NCI-H2107 treated with DMSO at 0.1 percent for 48 hours (cell line): ENCODE results near the gene NPM3.
A peak's percentile ranks its signal among the peaks of the same experiment; 100 is the strongest.
"Not testable (repeated sequence)": the region's sequence is repeated elsewhere in the genome, so short reads cannot be mapped to it uniquely, and the experiment has no call there.

ENCODE experiments used
- DNase-seq: peaks from one replicate; lab custom pipeline; 2025; ENCODE audit not compliant: unreplicated experiment; lab: John Stamatoyannopoulos, UW

NPM3 gene

DNA sequence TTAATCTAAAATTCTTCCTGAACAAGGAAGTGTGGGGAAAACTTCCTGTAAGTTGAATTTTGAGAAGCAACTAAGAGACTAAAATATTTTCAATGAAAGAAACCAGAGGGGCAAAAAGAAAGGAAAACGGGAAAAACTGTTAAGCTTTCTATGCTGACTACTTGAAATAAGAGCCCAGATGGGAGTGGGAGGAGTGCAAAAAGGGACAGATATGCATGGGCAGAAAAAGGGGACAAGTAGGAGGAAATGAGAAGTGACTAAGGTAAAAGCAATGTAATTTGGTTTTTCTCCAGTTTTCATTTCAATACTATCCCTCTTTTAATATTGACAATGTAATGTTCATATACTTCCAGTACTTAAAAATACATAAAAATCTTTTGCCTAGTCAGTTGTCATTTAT lies 23.9 kb upstream of the NPM3 start:
- DNase-seq, result no peak

DNA sequence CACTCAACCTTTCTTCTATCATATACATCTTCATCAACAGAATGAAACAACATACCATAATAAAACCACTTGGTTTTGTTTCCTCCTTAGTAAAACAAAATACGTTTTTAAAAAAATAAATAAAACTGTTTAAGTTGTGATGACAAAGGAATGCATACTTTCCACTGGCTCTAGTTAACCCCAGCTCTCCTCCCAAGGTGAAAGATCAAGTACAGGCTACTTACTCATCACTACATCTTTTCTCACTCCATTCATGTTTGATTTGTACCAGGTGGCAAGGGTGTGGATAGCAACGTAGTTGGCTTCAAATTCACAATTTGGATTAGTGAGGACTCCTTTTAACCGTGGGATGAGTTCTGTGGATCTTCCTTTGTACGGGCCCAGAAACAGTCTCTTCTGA lies 20.3 kb upstream of the NPM3 start:
- DNase-seq, result no peak

DNA sequence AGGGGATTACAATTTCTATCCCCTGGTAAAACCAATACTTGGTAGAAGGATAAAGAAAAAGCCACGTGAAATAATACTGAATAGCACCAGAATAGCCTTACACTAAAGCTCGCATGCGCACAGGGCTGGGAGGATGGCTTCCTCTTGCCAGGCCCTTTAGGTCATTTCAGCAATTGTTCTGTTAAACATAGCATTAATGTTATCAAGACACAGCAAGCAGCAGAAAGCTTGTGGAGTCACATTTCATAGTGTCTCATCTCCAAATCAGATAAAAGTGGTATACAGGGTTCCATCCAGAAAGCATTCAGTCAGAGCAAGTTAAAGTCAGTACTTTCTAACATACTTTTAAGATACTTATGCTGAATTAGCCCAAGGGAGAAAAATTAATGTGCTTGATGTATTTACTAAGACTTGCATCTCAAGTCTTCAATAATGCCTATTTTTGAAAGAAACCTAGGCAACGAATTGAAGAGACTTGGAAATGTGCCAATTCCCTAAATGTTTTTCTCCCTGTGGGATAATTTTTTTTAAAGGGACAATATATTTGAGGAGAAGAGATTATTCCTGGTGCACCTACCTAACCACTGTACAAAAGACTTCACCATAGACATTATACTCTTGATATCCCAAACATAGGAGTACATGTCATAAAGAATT lies 14.3 kb upstream of the NPM3 start:
- no peak for DNase-seq

DNA sequence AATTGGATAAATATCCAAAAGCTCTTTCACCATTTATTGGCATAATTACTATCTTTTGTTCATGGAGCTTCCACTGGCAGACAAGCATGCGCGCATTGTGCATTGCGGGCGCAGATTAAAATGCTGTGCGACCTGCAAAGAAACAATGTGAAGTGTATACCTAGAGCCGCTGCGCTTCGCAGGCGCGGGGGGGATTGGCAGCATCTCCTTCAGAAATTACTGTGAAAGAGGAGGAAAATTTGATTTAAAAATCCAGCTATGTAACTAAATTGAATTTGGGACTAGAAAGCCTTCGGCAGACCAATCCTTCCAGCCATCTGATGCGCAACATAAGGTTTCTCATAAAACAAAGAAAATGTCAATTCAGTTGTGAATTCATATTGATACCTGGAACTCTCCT lies 10.3 kb upstream of the NPM3 start:
- no peak for DNase-seq

DNA sequence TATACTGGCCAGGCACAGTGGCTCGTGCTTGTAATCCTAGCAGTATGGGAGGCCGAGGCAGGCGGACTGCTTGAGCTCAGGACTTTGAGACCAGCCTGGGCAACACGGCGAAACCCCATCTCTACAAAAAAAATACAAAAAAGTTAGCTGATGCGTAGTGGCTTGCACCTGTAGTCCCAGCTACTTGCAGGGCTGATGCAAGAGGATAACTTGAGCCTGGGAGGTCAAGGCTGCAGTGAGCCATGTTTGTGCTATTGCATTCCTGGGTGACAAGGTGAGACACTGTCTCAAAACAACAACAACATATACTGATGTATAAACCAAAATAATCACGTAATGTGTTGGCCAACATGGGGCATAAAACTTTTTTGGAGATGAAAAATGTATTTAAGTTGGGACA lies 6.4 kb upstream of the NPM3 start:
- DNase-seq, result no peak

DNA sequence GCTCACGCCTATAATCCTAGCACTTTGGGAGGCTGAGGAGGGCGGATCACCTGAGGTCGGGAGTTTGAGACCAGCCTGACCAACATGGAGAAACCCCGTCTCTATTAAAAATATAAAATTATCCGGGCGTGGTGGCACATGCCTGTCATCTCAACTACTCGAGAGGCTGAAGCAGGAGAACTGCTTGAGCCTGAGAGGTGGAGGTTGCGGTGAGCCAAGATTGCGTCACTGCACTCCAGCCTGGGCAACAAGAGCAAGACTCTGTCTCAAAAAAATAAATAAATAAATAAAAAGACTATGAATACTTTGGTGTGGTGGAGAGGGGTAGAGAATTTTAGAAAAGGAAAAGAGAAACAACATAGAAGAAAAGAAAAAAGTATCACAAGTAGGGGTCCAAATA lies 6.0 kb upstream of the NPM3 start:
- not testable (repeated sequence) for DNase-seq

DNA sequence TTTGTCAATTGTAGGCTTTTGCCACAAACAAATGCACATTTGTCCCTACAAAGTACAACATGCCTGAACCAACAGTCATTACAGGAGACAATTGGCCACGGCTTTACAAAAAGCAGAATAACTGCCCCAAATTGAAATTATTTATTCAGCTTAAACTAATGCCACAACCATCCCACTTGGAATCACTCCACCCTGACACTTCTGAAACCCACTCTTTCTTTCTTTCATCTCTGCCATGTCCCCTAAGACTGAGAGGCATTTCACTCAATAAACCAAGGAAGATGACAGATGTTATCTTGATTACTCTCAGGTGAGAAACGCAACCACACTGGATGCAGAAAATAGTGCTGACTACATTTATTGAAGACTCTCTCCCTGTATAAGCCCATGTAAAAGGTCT lies 2.6 kb upstream of the NPM3 start:
- DNase-seq, result no peak

DNA sequence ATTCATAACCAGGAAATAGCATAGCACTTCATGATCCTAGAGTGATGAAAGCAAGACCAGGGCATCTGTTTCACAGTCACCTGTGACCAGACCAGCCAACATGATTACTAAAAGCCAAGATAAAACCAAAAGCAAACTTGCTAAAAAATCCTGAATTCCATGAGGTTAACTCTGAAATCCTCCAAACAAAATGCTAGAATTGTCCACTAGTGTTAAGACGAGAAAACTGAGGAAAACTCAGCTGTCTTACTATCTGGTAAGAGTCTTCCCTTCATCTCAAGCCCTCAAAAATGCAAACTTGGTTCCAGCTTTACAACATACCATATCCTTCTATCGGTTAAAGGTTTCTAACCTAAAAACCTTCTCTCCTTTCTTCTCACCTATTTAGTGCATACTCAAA lies 1.3 kb upstream of the NPM3 start:
- no peak for DNase-seq

DNA sequence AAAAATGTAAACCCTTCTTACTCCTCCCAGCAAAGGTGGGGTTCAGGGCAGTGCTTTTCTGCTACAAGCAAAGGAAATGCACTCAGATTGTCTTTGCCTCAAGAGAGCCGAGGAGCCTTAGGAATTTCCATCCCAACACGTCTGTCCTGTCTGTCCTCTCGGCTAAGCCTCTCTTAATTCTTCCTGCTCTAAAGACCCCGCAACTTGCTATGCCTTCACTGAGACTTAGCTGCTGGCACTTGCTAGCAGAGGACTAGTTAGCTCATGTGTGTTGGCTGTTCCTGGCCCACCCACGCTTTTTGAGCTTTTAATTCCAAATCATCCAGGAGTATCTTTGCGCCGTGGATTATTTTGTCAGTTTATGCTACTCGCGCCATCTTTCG lies 481 bp upstream of the NPM3 start:
- no peak for DNase-seq

DNA sequence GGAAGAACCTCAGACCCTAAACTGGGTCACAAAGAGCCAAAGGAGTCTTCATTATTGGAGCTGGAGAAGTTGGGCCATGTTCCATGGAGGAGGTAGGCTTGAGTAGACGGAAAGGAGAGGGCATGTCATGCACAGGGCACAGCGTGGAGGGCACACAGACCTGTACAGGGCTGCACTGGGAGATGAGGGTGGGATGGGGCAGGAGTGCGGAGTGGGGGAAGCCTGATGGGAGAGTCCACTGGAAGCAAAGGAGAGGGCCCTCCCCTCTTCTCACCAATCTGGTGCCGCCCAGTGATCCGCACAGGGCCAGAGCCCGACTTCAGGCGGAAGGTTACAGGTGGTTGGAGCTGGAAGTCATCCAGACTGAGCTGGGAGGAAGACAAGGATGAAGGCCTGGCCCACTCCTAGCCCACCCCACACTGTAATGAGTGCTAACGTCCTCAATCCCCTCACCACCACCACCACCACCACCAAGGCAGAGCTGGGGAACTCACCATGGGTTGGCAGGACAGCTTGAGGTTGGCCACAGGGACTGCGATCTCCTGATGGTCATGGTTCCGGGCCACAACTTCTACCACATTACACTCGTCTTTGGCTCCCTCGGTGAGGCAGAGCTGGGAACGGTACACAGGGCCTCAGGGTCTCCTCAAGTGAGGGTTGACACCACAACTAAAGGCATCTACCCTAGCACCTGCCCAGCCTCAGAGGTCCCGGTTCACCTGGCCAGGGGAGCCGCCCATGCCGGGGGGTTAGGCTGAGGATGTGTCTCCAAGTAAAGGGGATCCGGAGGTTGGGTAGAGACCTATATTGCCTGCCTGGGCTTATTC lies 1.0 kb downstream of the NPM3 start:
- DNase-seq, result no peak

DNA sequence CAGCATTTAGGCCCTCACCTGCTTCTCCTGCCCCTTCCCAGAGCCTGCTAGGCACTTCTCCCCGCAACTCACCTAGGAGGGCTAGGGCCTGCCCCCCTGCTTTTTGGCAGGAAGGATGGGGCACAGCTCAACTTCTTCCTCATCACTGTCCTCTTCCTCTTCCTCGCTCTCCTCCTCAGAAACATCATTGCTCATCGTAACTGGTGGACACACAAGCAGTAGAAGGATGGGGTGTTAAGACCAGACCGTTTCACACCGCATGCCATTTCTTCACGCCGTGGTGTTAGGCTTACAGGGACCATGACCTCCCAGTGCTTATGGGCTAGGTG lies 1.6 kb downstream of the NPM3 start:
- DNase-seq, result no peak

DNA sequence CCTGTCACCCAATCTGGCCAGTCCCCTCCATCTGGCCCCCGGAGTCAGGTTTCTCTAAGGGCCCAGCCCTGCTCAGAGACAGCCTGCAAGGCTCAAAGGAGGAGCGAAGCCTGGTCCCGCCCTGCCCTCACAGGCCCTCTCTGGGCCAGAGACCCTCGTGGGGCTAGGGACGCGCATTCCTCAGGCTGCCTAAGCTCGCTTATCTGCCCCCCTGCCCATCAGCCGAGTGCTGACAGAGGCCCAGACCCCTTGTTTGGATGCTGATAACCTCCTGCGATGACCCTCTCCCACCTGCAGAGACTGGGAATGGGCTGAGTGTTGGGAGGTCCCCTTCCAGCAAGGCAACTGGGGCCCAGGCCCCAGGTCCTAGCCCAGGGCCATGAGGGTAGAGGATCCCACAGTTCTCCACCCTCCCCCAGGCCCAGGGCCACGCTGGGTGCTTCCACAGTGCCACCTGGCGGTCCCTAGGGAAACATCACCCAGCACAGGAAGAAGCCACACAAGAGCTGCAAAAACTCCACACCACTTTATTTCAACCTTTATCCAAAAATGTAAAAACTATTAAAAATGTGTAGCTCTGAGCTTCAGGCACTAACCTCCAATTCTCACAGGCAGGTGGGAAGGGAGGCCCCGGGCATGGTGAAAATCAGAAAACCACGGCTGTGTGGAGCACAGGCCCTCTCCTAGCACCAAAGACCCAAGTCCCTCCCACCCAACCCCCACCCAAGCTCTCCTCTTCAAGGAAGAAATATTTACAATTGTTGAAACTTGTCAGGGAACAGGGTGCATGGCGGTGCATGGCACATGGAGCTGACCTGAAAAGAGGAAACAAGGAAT lies 2.2 kb downstream of the NPM3 start:
- peak; percentile 15 for DNase-seq

DNA sequence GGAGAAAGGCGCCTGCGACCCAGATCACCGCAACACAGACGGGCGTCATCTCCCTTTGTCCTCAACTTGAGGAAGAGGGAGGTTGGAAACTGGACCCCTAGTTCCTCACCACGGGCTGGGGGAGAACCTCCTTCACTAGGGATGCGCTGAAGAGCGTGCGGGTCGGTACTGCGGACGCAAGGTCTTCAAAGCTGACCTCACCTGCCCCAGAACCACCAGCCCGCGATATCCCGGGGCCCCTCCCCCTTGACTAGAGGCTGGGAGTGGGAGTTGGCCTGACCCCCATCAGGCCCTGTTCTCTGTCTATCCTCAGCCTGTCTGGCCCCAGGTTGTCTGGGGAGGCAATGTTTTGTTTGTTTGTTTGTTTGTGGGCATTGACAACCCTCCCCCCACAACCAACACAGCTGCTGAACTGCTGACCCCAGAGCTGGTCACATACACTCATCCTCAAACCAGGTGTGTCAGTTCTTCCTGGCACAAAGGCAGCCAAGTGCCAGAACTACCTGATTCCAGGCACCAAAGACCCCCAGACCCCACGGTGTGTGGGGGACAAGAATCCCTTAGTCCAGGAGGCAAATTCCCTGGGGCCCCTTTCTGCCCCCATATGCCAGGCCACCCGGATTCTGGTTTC lies 2.9 kb downstream of the NPM3 start:
- DNase-seq, result no peak

DNA sequence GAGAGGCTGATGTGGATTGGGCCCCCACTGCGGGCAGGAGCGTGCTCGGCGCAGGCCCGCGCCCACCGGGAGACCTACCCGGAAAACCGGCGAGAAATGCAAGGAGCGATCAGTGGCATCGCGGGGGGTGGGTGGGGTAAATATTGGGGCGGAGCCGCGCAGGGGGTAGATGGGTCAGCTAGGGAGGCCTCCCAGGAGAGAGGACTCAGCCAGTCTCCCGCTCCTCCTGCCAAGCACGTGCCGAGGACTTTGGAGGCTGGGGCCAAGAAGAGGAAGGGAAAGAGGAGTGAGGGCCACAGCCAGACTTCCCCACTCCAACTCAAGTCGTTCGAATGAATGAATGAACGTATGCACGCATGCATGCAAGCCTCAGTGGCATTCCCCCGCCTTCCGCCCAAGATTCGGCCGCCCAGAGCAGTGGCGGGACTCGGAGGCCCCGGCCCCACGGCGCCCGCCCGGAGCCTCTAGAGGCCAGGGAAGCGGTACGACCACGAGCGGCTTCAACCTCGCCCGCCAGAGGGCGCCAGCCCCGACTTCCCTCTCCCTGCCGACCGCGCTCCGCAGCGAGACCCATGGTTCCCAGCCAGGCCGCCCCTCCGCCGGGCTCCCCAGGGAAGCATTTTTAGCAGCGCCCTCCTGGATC lies 3.6 kb downstream of the NPM3 start:
- DNase-seq, result peak; percentile 9

DNA sequence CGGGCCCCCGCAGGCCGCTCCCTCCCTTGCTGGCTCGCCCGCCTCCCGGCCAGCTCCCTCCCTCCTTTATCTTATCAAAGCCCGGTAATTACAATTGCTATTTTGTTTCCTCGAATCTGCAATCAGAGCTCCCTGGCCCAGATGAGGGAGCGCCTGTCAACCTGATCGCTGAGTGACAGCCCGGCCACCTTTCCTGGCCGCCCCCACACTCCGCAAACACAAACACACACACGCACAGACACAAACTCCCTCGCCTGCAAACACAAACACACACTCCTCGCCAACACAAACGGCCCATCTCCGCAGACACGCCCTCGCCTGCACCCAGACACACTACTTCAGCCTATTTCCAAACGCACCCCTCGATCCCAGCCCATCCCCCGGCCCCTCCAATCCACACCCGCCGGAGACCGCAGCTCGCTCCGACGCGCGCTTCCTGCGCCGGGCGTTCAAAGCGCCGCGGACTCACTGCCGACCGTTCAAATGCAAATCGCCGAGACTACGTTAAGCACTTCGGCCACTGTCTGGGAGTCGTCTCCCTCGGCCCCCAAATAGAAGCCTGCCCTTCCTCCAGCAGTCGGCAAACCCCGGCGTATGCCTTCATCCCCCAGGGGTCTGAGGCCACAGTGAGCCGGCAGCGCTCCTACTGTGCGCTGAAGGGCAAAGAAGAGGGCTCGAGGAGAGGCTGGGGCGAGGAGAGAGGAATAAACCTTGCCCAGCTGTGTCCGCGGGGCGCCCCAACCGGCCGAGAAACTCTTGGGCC lies 4.3 kb downstream of the NPM3 start:
- DNase-seq, result no peak

DNA sequence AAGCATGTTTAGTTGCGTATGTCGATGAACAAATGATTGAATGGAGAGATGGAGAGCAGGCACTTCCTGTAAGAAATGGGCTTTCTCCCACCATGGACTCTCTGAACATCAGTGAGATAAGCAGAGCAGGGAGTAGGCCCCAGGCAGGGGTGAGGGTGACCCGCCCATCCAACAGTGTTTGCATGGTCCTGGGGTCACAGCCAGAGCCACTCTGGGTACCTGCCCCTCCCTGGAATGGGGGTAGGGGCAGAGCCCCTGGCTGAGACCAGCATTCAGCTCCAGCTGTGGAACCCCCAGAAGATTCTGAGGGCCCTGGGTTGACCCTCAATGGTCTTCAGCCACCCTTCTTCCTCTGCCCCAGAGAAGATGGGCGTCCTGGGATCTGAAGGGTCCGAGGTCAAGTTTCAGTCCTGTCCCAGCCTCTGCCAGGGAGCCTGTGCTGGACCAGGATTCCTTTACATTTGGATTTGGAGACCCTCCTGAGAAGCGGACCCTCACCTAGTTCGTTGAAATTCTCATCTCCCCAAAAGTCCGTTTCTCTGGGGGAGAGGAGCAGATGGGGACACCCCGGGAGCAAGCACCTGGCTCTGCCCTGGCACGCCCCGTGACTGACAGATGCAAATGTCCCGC lies 5.0 kb downstream of the NPM3 start:
- DNase-seq, result no peak

DNA sequence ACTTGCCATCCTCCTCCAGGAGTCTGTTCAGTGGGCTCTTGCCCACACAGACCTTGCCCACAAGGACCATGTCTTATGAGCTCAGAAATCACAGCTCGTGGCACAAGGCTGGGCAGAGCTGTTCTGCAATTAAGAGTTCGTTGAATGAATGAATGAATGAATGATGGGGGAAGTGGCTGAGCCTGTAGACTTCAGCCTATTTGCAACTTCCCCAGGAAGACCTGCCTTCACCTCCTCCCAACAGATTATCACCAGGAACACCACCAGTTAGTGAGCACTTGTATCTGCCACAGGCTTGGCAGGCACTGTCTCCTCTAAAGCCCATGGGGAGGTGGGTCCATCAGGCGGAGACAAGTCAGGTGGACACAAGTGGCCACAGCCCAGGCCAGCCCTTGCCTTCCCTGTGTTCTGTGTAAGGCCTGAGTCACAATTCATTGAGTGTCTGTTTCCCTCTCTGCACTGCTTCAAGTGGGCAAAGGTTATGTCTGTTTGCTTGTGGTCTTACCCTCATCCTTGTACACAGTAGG lies 5.6 kb downstream of the NPM3 start:
- DNase-seq, result no peak

DNA sequence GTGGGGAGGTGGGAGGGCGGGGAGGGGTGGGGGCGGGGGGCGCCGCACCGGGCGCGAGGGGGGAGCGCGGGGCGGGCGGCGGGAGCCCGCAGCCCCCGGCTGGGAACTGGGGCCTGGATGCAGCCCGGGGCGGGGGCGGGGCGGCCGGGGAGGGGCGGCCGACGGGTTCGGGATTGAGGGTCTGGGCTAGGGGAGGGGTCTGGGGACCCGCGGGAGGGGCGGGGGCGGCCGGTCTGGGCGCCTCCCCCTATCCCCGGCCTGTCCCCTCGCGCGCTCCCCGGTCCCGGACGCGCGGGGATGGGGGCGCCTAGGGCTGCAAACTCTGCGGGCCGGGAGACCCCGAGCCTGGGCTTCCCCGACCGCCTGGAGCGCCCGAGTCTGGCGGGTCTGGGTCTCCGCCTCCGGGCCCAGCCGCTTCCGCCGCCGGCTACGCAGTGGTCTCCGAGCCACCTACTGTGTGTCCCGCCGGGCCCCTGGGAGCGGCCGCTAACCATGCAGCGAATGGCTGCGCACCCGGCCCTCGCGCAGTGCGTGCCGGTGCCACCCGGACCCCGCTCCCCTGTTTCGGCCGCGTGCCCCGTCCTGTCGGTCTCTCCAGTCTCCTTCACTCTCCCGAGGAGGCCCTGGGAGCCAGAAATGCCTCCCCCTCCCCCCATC lies 7.0 kb downstream of the NPM3 start:
- DNase-seq, result no peak
